Keratinocyte (primary cell): Measurements from ENCODE around the gene HOXB8. TPM values are rescaled to one million over a fixed set of nuclear protein-coding genes. Genes with fewer than 3 reads are reported as not detected.

Experiments used
- DNase-seq: peaks from one replicate; pipeline ENCODE4 v3.0.0-alpha.2; 2011; ENCODE audit warnings: low read depth, missing footprints, low spot score
- FAIRE-seq: peaks from 2 replicates; lab custom pipeline; 2011; peaks lifted over from hg19 to GRCh38; lab: Jason Lieb, UNC
- H2AFZ ChIP-seq: 2 replicates; pipeline ENCODE4 v1.6.0; 2012; ENCODE audit warnings: low read length, control low read depth, inconsistent platforms; ENCODE audit not compliant: control insufficient read depth
- H3K27ac ChIP-seq: 2 replicates; pipeline ENCODE4 v1.5.1; 2011; ENCODE audit warnings: low read length; ENCODE audit not compliant: control insufficient read depth, insufficient read depth
- H3K27me3 ChIP-seq: 3 replicates; pipeline ENCODE4 v1.6.0; 2011; ENCODE audit warnings: low read length; ENCODE audit not compliant: control insufficient read depth, insufficient read depth; ENCODE audit errors: extremely low read depth
- H3K36me3 ChIP-seq, 2 experiments: 2 replicates in 1 of 2; 3 replicates in 1 of 2; pipeline ENCODE4 v1.5.1; 2011; ENCODE audit warnings: low read length in 2 of 2, mild to moderate bottlenecking in 1 of 2; ENCODE audit not compliant: control insufficient read depth in 2 of 2, insufficient read depth in 2 of 2; ENCODE audit errors: extremely low read depth in 1 of 2
- H3K4me1 ChIP-seq: 3 replicates; pipeline ENCODE4 v1.5.1; 2011; ENCODE audit warnings: low read length; ENCODE audit not compliant: control insufficient read depth, insufficient read depth; ENCODE audit errors: extremely low read depth
- H3K4me2 ChIP-seq: 3 replicates; pipeline ENCODE4 v1.6.0; 2011; ENCODE audit warnings: low read depth, low read length; ENCODE audit not compliant: control insufficient read depth, insufficient read depth; ENCODE audit errors: extremely low read depth
- H3K4me3 ChIP-seq, 3 experiments: fragments of 200-600 bp in 1 of 3; sonication (generic) in 1 of 3; 2 replicates in 2 of 3; 3 replicates in 1 of 3; pipeline ENCODE4 v1.5.1; 2011 to 2016; ENCODE audit warnings: low read length in 3 of 3, mild to moderate bottlenecking in 3 of 3, control low read depth in 2 of 3, inconsistent platforms in 1 of 3, low read depth in 1 of 3, mixed read lengths in 1 of 3, mixed run types in 1 of 3, moderate library complexity in 1 of 3; ENCODE audit not compliant: control insufficient read depth in 2 of 3, insufficient read depth in 2 of 3; ENCODE audit errors: extremely low read depth in 1 of 3
- H3K79me2 ChIP-seq: 2 replicates; pipeline ENCODE4 v1.6.0; 2012; ENCODE audit warnings: low read length; ENCODE audit not compliant: control insufficient read depth, insufficient read depth
- H3K9ac ChIP-seq: 3 replicates; pipeline ENCODE4 v1.6.0; 2011; ENCODE audit warnings: low read length; ENCODE audit not compliant: control insufficient read depth, insufficient read depth; ENCODE audit errors: extremely low read depth
- H3K9me1 ChIP-seq: 3 replicates; pipeline ENCODE4 v1.6.0; 2011; ENCODE audit warnings: low read length; ENCODE audit not compliant: control insufficient read depth, insufficient read depth; ENCODE audit errors: extremely low read depth
- H3K9me3 ChIP-seq: 2 replicates; pipeline ENCODE4 v1.5.1; 2012; ENCODE audit warnings: low read depth, low read length; ENCODE audit not compliant: control insufficient read depth
- H4K20me1 ChIP-seq: 3 replicates; pipeline ENCODE4 v1.6.0; 2011; ENCODE audit warnings: low read length; ENCODE audit not compliant: control insufficient read depth, insufficient read depth; ENCODE audit errors: extremely low read depth
- EZH2 ChIP-seq: IDR thresholded peaks from one replicate; pipeline ENCODE4 v1.6.1; 2012; ENCODE audit warnings: inconsistent platforms, mild to moderate bottlenecking, low read length, moderate library complexity
- dilution Hi-C: fragments of 300-500 bp; cut with MboI; formaldehyde crosslinking; loops from one replicate; pipeline ENCODE4 v1.7.0; 2020; ENCODE audit warnings: low sequenced_read_pairs; ENCODE audit not compliant: extremely low pct_ligation_motif_present
- polyA plus RNA-seq, 5 experiments: library from polyadenylated mRNA; depleted of rRNA in 3 of 5; stranded (reverse) in 3 of 5; stranded (forward) in 1 of 5; unstranded in 1 of 5; fragments of >200 nt; gene quantifications; 1 replicate in 1 of 5; 2 replicates in 3 of 5; 3 replicates in 1 of 5; pipeline versions ENCODE4 v1.2.1 to v1.2.3, GENCODE V29; 2011 to 2012; ENCODE audit warnings: missing spikeins in 2 of 5, low read depth in 1 of 5, low replicate concordance in 1 of 5
- TF ChIP-seq, protein P1 (sequence below), 3 experiments: IDR thresholded peaks in 1 of 3; conservative IDR thresholded peaks in 1 of 3; optimal IDR thresholded peaks in 1 of 3; 2 replicates in 2 of 3; 3 replicates in 1 of 3; pipeline versions ENCODE3 to v1.5.1; 2011; ENCODE audit warnings: low read length in 3 of 3, mild to moderate bottlenecking in 3 of 3, moderate library complexity in 2 of 3, control low read depth in 1 of 3, inconsistent platforms in 1 of 3; ENCODE audit not compliant: insufficient read depth in 2 of 3; ENCODE audit errors: extremely low read depth in 1 of 3

Gene HOXB8
- polyA plus RNA-seq, 1 donor (not counting 4 experiments of a cell fraction or from before 2014, with no cell fraction given), result not detected

DNA sequence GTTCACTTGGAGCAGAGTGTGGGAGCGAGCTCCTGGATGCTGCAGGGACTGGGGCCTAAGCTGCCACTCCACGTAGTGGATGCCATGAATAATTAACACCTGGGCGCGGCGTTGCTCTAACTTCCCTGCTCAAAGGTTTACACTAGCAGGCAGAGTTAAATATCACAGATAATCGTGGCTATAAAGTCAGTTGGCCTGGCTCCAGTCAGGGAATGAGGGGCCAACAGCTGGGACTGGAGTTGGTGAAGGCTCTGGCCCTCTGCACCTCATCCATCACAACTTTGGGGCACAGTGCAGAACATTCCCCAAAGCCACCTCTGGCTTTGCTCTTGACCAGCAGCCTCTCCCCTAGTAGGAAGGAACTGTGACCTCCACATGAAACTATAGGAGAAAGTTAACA is 47.9 kb downstream of the HOXB8 start:
- Histone ChIP-seq H2AFZ (no peak overlapping the region), H3K79me2 (no peaks in the 10 kb centered on the region), H3K4me3 (no peak overlapping the region)

GRCh38 chr17:48566717-48567116 is 48.4 kb downstream of the HOXB8 start:
- Histone ChIP-seq H3K36me3 (peaks cover 0 to 3% of the 10 kb centered on the region in 2 experiments), H3K9ac (no peak overlapping the region), H3K27ac (no peak overlapping the region), H3K27me3 (peaks cover 80% of the 10 kb centered on the region), H4K20me1 (no peaks in the 10 kb centered on the region), H3K4me3 (no peak overlapping the region), H3K79me2 (no peaks in the 10 kb centered on the region), H2AFZ (no peak overlapping the region), H3K4me2 (no peak overlapping the region), H3K9me1 (no peaks in the 10 kb centered on the region), H3K4me1 (no peaks in the 10 kb centered on the region), H3K9me3 (no peaks in the 10 kb centered on the region)
- dilution Hi-C loops, result no loop called here
- no peak for FAIRE-seq
- no peak for DNase-seq
- TF ChIP-seq, protein P1, sequence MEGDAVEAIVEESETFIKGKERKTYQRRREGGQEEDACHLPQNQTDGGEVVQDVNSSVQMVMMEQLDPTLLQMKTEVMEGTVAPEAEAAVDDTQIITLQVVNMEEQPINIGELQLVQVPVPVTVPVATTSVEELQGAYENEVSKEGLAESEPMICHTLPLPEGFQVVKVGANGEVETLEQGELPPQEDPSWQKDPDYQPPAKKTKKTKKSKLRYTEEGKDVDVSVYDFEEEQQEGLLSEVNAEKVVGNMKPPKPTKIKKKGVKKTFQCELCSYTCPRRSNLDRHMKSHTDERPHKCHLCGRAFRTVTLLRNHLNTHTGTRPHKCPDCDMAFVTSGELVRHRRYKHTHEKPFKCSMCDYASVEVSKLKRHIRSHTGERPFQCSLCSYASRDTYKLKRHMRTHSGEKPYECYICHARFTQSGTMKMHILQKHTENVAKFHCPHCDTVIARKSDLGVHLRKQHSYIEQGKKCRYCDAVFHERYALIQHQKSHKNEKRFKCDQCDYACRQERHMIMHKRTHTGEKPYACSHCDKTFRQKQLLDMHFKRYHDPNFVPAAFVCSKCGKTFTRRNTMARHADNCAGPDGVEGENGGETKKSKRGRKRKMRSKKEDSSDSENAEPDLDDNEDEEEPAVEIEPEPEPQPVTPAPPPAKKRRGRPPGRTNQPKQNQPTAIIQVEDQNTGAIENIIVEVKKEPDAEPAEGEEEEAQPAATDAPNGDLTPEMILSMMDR (optimal IDR thresholded peaks at IDR 0.05 in 1 of 3, IDR thresholded peaks at IDR 0.05 in 1 of 3, conservative IDR thresholded peaks at IDR 0.05 in 1 of 3; ENCODE audit: extremely low read depth in 1 of 3, insufficient read depth in 2 of 3, low read length in 3 of 3), result no peak
- TF ChIP-seq EZH2, result no peak

More for the DNA sequence above, 47.9 kb downstream of the HOXB8 start:
- no peak for DNase-seq
- peaks cover 0 to 2% of the 10 kb centered on the region in 2 experiments for H3K36me3 ChIP-seq
- no peak for FAIRE-seq
- TF ChIP-seq, protein P1 (optimal IDR thresholded peaks at IDR 0.05 in 1 of 3, IDR thresholded peaks at IDR 0.05 in 1 of 3, conservative IDR thresholded peaks at IDR 0.05 in 1 of 3; ENCODE audit: extremely low read depth in 1 of 3, insufficient read depth in 2 of 3, low read length in 3 of 3), result no peak
- no peak for TF ChIP-seq EZH2
- H3K4me2 ChIP-seq, result no peak overlapping the region
- H3K9me1 ChIP-seq, result no peaks in the 10 kb centered on the region
- dilution Hi-C loops, result no loop called here
- H3K27ac ChIP-seq, result no peak overlapping the region
- H3K9me3 ChIP-seq, result no peaks in the 10 kb centered on the region
- no peaks in the 10 kb centered on the region for H4K20me1 ChIP-seq
- H3K27me3 ChIP-seq, result peaks cover 79% of the 10 kb centered on the region
- H3K4me1 ChIP-seq, result no peaks in the 10 kb centered on the region
- H3K9ac ChIP-seq, result no peak overlapping the region
